Lower leg skin (tissue), 3 donors: ENCODE results near the gene CDC26.

Experiments used
- CTCF ChIP-seq, 3 donors: fragments of 450-650 bp; IDR thresholded peaks; one replicate each; pipeline ENCODE4 v1.5.1; 2016; ENCODE audit warnings: antibody characterized with exemption in 3 of 3, mild to moderate bottlenecking in 3 of 3, moderate library complexity in 2 of 3
- POLR2A ChIP-seq, 2 donors: fragments of 450-650 bp; IDR thresholded peaks; one replicate each; pipeline ENCODE4 v1.6.1; 2016 to 2017; ENCODE audit warnings: antibody characterized with exemption in 2 of 2, mild to moderate bottlenecking in 1 of 2, moderate library complexity in 1 of 2

- TF ChIP-seq POLR2A (IDR thresholded peaks at IDR 0.05) (no peak), CTCF (IDR thresholded peaks at IDR 0.05) (no peak)
These were observed 6.0 kb upstream of the CDC26 start for GRCh38 chr9:113281356-113281755.
